LoVo (cell line): ENCODE measurements around the gene BICD2.

ENCODE experiments used
- DNase-seq: peaks from one replicate; pipeline ENCODE4 v3.0.0-alpha.2; 2016; ENCODE audit warnings: low spot score

Gene BICD2

DNA sequence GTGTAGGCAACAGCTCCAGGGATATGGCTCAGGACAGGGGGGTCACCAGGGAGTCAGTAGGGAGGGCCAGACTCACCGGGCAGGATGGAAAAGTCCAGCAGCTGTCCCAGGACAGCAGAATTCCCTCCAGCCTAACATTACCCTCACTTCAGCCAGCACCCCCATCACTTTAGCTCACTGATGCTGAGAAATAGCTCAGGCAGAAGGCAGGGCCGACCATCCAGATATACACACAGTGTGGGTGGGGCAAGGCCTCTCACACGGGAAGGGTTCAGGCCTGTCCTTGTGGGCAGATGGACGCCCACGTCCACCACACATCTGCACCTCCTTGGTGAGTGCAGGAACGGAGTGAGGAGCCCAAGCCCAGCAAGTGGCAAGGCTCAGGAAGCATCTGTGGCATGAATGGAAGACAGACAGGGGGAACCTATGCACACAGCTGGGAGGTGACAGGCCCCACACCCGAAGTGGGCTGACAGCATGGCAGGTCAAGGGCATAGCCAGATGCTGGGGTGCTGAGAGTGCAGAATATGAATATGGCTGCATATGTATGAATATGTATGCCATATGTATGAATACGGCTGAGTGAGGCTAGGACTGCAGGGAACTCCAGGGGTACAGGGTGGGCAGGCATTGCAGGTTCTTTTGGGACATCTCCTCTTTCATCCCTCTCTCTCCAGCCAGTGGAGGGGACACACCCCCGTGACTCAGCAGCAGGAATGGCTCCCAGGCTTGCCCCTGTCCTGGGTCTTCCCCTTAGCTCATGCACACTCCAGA is 17.0 kb downstream of the BICD2 start:
- DNase-seq: no peak

GRCh38 chr9:92746567-92747458 is 17.8 kb downstream of the BICD2 start:
- DNase-seq: no peak

DNA sequence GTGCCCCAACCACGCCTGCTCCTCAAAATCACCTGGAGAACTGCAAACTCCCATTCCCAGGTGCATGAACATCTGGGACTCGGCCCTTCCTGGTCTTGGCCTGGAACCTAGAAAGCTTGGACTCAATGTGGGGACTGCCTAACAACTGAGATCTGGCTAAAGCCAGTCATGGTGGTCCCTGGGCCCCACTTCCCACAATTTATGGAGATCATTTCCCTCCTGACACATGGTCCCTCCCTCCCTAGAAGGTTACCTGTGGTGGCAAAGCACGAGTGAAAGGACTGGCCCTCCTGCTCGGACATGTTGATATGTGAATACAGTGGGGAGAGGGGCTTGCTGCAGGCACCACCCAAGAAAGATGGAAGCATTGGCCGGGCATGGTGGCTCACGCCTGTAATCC is 18.8 kb downstream of the BICD2 start:
- DNase-seq: no peak

- no peak for DNase-seq
Measured at GRCh38 chr9:92745331-92745730, 19.3 kb downstream of the BICD2 start.

DNA sequence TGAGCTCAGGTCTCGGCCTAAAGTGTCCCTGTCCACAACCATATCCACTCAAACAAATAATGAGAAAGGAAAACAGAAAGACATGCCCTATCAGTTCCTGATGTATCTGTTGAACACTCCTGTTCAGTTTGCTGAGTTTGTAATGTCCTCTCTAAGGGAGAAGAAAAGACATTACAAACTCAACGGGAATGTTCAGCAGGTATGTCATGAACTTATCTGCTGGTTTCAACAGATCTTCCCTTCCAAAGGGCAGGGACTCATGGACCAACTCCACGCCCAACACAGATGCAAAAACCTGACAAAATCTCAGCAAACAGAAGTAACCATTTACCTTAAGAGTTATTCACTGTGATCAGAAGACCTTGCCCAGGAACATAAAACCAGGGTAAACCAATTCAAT is 23.7 kb downstream of the BICD2 start:
- DNase-seq: no peak

GRCh38 chr9:92740446-92740961 is 24.1 kb downstream of the BICD2 start:
- no peak for DNase-seq

DNA sequence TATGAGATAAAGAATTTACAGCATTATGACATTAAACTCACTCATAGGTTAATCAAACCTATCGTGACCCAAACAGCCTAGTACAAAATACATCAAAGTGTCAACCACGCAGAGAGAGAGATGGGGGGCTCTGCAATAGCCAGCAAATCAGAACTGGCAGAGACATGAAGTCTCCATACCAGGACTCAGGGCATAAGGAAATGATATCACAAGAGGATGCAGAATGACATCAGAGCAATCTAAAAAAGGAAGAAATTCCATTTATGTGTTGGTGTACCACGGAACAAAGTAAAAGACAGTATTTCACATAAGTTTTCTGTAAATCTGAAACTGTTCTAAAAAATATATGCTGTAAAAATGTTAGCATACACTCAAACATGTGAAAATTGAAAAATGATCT is 24.6 kb downstream of the BICD2 start:
- DNase-seq: no peak

GRCh38 chr9:92739346-92739970 is 25.2 kb downstream of the BICD2 start:
- DNase-seq: no peak

DNA sequence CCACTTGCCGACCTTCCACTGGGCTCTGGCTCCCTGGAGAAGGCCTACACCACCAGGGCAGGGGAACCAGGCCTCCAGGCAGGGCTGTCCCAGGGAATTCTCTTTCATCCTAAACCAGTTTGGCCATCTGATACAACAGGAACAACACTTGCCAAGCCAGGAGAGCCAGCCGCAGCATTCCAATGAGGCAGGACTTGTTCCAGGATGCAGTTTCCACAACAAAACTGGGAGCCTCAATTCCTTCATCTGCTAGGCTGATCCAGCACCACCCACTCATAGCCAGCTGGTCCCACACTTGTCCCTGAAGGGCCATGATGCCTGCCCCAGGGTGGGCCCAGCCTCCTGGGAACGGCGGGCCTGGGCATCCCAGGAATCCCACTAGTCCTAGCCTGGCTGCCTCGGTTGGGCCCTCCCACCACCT is 26.0 kb downstream of the BICD2 start:
- DNase-seq: no peak

GRCh38 chr9:92737611-92738299 is 26.9 kb downstream of the BICD2 start:
- DNase-seq: no peak

DNA sequence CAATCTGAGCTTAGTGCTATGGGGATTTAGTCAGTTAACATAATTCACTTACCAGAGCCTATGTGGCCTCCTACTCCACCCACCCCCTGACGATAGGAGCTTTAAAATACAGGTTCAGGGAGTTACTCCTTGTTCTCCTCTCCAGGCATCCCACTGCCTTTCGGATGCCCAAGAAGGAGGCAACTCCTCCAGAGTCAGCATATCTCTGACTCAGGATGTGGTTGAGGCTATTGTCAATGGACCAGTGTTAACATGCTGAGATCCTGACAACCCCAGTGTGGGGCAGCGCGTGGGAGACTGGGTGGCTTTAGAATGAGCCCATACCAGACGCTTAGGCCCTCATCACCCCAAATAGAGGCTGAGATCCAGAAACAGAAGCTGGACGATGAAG is 27.4 kb downstream of the BICD2 start:
- no peak for DNase-seq

DNA sequence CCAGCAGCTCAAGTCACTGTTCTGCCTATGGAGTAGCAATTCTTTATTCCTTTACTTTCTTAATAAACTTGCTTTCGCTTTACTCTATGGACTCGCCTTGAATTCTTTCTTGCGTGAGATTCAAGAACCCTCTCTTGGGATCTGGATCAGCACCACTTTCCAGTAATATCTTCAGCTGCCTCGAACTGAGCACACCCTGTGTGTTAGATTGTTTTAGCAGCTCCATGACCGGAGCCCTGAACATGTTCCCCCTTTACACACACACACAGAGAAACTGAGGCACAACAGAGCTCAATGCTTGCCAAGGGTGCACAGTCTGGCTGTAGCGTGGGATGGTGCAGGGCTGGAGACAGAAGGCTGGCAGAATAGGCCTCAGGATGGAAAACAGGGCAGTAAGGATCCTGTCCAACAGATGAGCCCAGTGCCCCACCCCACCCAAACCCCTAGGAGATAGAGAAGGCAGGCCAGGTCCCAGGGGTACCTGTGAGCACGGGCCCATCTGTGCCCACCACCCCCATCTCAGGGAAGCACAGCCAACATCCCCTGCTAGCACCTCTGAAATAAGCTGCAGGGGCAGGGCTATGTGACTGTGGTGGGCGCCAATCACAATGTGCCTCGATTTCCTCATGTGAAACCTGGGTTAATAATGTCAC is 27.9 kb downstream of the BICD2 start:
- no peak for DNase-seq

DNA sequence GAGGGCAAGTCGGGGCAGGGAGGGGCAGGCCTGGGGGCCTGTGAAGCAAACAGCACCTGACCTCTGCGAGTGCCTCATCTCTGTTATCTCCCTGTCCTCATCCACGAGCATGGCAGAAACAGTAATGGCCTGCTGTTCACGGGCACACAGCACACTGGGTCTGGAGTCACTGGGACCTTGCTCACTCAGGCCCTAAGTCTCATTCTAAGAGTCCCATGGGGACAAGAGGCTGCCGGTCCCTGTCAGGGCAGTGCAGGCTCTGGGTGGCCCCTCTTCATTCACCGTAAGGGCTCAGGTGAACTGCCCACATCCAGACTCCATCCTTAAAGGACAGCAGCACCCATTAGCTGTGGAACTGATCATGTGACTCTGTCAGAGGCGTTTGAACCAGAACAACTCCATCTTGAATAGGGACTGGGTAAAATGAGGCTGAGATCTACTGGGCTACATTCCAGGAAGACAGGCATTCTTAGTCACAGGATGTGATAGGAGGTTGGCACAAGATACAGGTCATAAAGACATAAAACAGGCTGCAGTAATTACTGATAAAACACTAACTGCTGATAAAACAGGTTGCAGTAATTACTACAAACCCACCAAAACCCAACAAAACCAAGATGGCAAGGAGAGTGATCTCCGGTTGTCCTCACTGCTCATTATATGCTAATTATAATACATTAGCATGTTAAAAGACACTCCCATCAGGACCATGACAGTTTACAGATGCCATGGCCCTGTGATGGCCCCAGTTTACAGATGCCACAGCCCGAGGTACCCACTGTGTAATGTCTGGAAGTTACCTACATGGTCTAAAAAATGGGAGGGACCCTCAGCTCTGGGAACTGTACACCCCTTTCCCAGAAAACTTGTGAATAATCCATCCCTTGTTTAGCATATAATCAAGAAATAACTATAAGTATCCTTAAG is 28.7 kb downstream of the BICD2 start:
- peak; percentile 47 for DNase-seq

DNA sequence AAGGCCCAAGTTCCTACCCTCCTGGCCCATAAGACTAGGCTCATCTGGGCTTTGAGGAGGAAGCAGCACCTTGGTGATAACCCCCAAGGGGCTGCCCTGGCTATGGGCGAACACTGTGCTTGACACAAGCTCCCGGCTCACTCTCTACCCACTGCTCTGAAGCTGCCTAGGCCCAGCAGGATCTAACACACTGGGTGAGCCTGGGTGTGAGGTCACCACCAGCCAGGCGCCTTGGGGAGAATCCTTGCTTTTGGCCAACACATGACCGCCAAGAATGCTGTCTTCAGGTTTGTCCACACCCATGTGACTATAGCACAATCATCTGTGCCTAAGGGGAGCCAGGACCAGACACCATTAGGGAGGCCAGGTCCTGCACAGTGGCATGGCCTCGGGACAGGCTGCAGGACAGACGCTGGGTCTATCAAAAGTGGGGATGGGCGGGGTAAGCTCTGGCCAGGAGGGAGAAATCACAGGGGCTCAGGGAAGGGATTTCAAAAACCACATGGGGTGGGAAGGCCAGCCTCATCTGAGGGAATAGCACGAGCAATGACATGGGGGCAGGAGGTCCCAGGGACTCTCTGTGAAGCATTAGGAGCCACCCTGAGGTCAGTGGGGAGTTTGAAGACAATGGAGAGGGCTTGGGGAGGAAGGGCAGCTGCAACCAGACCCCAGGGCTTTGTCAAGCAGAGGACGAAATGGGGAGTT is 29.6 kb downstream of the BICD2 start:
- no peak for DNase-seq

- no peak for DNase-seq
Measured at GRCh38 chr9:92730897-92731296, 33.7 kb downstream of the BICD2 start.

- DNase-seq: no peak
Measured at GRCh38 chr9:92729735-92730155, 34.9 kb downstream of the BICD2 start.

- DNase-seq: no peak
Measured at GRCh38 chr9:92728831-92729734, 35.5 kb downstream of the BICD2 start.
